ENCODE measurements around the gene CRLF3. TPM values are rescaled to one million over a fixed set of nuclear protein-coding genes. Genes with fewer than 3 reads are reported as not detected.

CRLF3 gene
- polyA plus RNA-seq, 1 of the 3 experiments (the other 2 are of a cell fraction), result 10.9 TPM

GRCh38 chr17:30809867-30810266, 14.6 kb downstream of the CRLF3 start:
- Histone ChIP-seq H4K20me1 (ENCODE audit: insufficient read depth) (peaks cover 5% of the 10 kb centered on the region; the same call in 1 of the 2 replicates), H3K27ac (ENCODE audit: low read depth in 2 of 2, low read length in 1 of 2) (no peak overlapping the region), H3K9ac (no peak overlapping the region), H3K4me3 (ENCODE audit: low read depth in 2 of 2, low read length in 1 of 2) (no peak overlapping the region), H3K4me1 (ENCODE audit: control insufficient read depth in 1 of 2, insufficient read depth in 2 of 2, low read depth in 1 of 2, low read length in 1 of 2) (0 out of 4 replicates have a peak, but pooled peaks cover 0 to 6% of the 10 kb centered on the region in 2 experiments), H3F3A (replicated peaks; ENCODE audit: insufficient read depth) (peaks cover 17% of the 10 kb centered on the region), H3K4me2 (no peak overlapping the region), H3K9me2 (no peaks in the 10 kb centered on the region), H3K27me3 (ENCODE audit: insufficient read depth) (no peaks in the 10 kb centered on the region), H3K36me3 (replicated peaks in 1 of 2; ENCODE audit: control insufficient read depth in 1 of 2, insufficient read depth in 2 of 2, low read length in 1 of 2) (peaks cover 0 to 6% of the 10 kb centered on the region in 2 experiments), H3K79me2 (ENCODE audit: insufficient read depth) (peaks cover 91% of the 10 kb centered on the region), H3K9me3 (no peaks in the 10 kb centered on the region), H2AFZ (ENCODE audit: low read depth) (no peak overlapping the region)
- ChIA-PET CTCF (interaction anchor here (1.2 to 1.7 kb wide), 3 partner anchors 10 to 15 kb away, joined by 3 to 4 read pairs (median 3); no protein-coding TSS in a partner anchor), POLR2A (no interaction called here)
- DNase-seq, result no peak
- TF ChIP-seq YY1 (IDR thresholded peaks at IDR 0.05; ENCODE audit: low read depth), result no peak
- no peak for TF ChIP-seq IRF3 (IDR thresholded peaks at IDR 0.05; ENCODE audit: low read depth, low read length)
- TF ChIP-seq FOXJ3 (CRISPR knock-in tag; IDR thresholded peaks at IDR 0.05), result no peak
- no peak for TF ChIP-seq JUND (IDR thresholded peaks at IDR 0.05)
- TF ChIP-seq MEF2A (IDR thresholded peaks at IDR 0.05; ENCODE audit: borderline replicate concordance, low read depth), result no peak
- no peak for TF ChIP-seq EZH2phosphoT487 (IDR thresholded peaks at IDR 0.05; ENCODE audit: borderline replicate concordance, low read depth)
- TF ChIP-seq NRF1 (IDR thresholded peaks at IDR 0.05; ENCODE audit: low read depth, low read length), result no peak
- WGBS (ENCODE audit: low lambda C conversion rate), result 98% methylated on average over 6 of the region's 6 CpGs

GRCh38 chr17:30808785-30809286, 15.7 kb downstream of the CRLF3 start:
- no peak overlapping the region for H2AFZ ChIP-seq (ENCODE audit: low read depth)
- H3K27me3 ChIP-seq (ENCODE audit: insufficient read depth), result no peaks in the 10 kb centered on the region
- no peak overlapping the region for H3K9ac ChIP-seq
- no peak overlapping the region for H3K4me2 ChIP-seq
- TF ChIP-seq ELF1 (IDR thresholded peaks at IDR 0.05) (no peak), TCF12 (IDR thresholded peaks at IDR 0.05) (no peak), GABPA (IDR thresholded peaks at IDR 0.05; ENCODE audit: low read depth) (no peak)
- H3K9me2 ChIP-seq, result no peaks in the 10 kb centered on the region
- H3K36me3 ChIP-seq (replicated peaks in 1 of 2; ENCODE audit: control insufficient read depth in 1 of 2, insufficient read depth in 2 of 2, low read length in 1 of 2), result peaks cover under 1 to 11% of the 10 kb centered on the region in 2 experiments
- POLR2A ChIA-PET, result no interaction called here
- CTCF ChIA-PET, result interaction anchor here (0.6 kb wide), 1 partner anchor 140 kb away, joined by 4 read pairs; no protein-coding TSS in a partner anchor
- H3K9me3 ChIP-seq, result no peaks in the 10 kb centered on the region
- DNase-seq, result no peak
- H3K79me2 ChIP-seq (ENCODE audit: insufficient read depth), result peaks cover 83% of the 10 kb centered on the region
- 0 out of 4 replicates have a peak, but pooled peaks cover 0 to 6% of the 10 kb centered on the region in 2 experiments for H3K4me1 ChIP-seq (ENCODE audit: control insufficient read depth in 1 of 2, insufficient read depth in 2 of 2, low read depth in 1 of 2, low read length in 1 of 2)
- no peak overlapping the region for H3K4me3 ChIP-seq (ENCODE audit: low read depth in 2 of 2, low read length in 1 of 2)
- H3K27ac ChIP-seq (ENCODE audit: low read depth in 2 of 2, low read length in 1 of 2), result no peak overlapping the region
- H4K20me1 ChIP-seq (ENCODE audit: insufficient read depth), result peaks cover 5% of the 10 kb centered on the region; the same call in 1 of the 2 replicates
- peaks cover 17% of the 10 kb centered on the region for H3F3A ChIP-seq (replicated peaks; ENCODE audit: insufficient read depth)
- WGBS (ENCODE audit: low lambda C conversion rate), result over 99% methylated on average over 9 of the region's 9 CpGs

- Histone ChIP-seq H3K9me2 (no peaks in the 10 kb centered on the region), H3K4me3 (ENCODE audit: low read depth in 2 of 2, low read length in 1 of 2) (no peak overlapping the region), H3K9me3 (no peaks in the 10 kb centered on the region), H3K79me2 (ENCODE audit: insufficient read depth) (peaks cover 78% of the 10 kb centered on the region), H3K36me3 (replicated peaks in 1 of 2; ENCODE audit: control insufficient read depth in 1 of 2, insufficient read depth in 2 of 2, low read length in 1 of 2) (peaks cover 6 to 20% of the 10 kb centered on the region in 2 experiments), H3K9ac (no peak overlapping the region), H3K27ac (ENCODE audit: low read depth in 2 of 2, low read length in 1 of 2) (no peak overlapping the region), H2AFZ (ENCODE audit: low read depth) (no peak overlapping the region), H3F3A (replicated peaks; ENCODE audit: insufficient read depth) (peaks cover 8% of the 10 kb centered on the region), H3K4me1 (ENCODE audit: control insufficient read depth in 1 of 2, insufficient read depth in 2 of 2, low read depth in 1 of 2, low read length in 1 of 2) (0 out of 4 replicates have a peak, but pooled peaks cover 0 to 6% of the 10 kb centered on the region in 2 experiments), H3K4me2 (no peak overlapping the region), H4K20me1 (ENCODE audit: insufficient read depth) (peaks cover 3% of the 10 kb centered on the region; the same call in 1 of the 2 replicates), H3K27me3 (ENCODE audit: insufficient read depth) (no peaks in the 10 kb centered on the region)
- WGBS (ENCODE audit: low lambda C conversion rate), result 95% methylated on average over 1 of the region's 1 CpG
- CTCF ChIA-PET, result no interaction called here
- POLR2A ChIA-PET, result no interaction called here
- DNase-seq, result no peak
- no peak for TF ChIP-seq RXRA (IDR thresholded peaks at IDR 0.05; ENCODE audit: borderline replicate concordance, low read depth)
- TF ChIP-seq USF1 (IDR thresholded peaks at IDR 0.05; ENCODE audit: borderline replicate concordance, low read depth), result no peak
- TF ChIP-seq RFX5 (IDR thresholded peaks at IDR 0.05; ENCODE audit: low read length), result no peak
- TF ChIP-seq USF2 (IDR thresholded peaks at IDR 0.05; ENCODE audit: borderline replicate concordance, low read depth, low read length), result no peak
- no peak for TF ChIP-seq JUND (IDR thresholded peaks at IDR 0.05)
- no peak for TF ChIP-seq MAX (IDR thresholded peaks at IDR 0.05; ENCODE audit: low read depth)
- no peak for TF ChIP-seq TEAD4 (IDR thresholded peaks at IDR 0.05; ENCODE audit: borderline replicate concordance, insufficient read depth)
- no peak for TF ChIP-seq FOXM1 (IDR thresholded peaks at IDR 0.05; ENCODE audit: low read depth)
- no peak for TF ChIP-seq NFIC (IDR thresholded peaks at IDR 0.05; ENCODE audit: borderline replicate concordance)
- TF ChIP-seq CTCF (IDR thresholded peaks at IDR 0.05), result no peak
Observed at GRCh38 chr17:30807896-30808295, 16.6 kb downstream of the CRLF3 start.

All from SK-N-SH (cell line).